GM06990 (cell line): ENCODE measurements around the gene RFX3.

ENCODE experiments used
- DNase-seq: peaks from one replicate; pipeline ENCODE4 v3.0.0-alpha.2; 2011; ENCODE audit not compliant: insufficient read length; ENCODE audit errors: extremely low read depth
- H3K27me3 ChIP-seq: replicated peaks from 2 replicates; pipeline ENCODE4 v1.6.0; 2011; ENCODE audit warnings: low read length; ENCODE audit not compliant: control insufficient read depth, insufficient read depth
- H3K36me3 ChIP-seq: 2 replicates; pipeline ENCODE4 v1.5.1; 2011; ENCODE audit warnings: low read length; ENCODE audit not compliant: control insufficient read depth, insufficient read depth
- H3K4me3 ChIP-seq: replicated peaks from 2 replicates; pipeline ENCODE4 v1.5.1; 2011; ENCODE audit warnings: low read depth, mild to moderate bottlenecking, control low read depth, low read length
- CTCF ChIP-seq: IDR thresholded peaks from 2 replicates; pipeline ENCODE4 v1.5.1; 2011; ENCODE audit warnings: low read length, control low read depth, mild to moderate bottlenecking, inconsistent platforms; ENCODE audit not compliant: insufficient read depth, poor library complexity, severe bottlenecking

The RFX3 gene

GRCh38 chr9:3419893-3420292 is 105.9 kb downstream of the RFX3 start:
- Histone ChIP-seq H3K4me3 (no peak overlapping the region), H3K36me3 (no peaks in the 10 kb centered on the region), H3K27me3 (no peaks in the 10 kb centered on the region)
- TF ChIP-seq CTCF, result no peak
- DNase-seq, result no peak

GRCh38 chr9:3415906-3416305 is 109.9 kb downstream of the RFX3 start:
- Histone ChIP-seq H3K27me3 (no peaks in the 10 kb centered on the region), H3K4me3 (no peak overlapping the region), H3K36me3 (no peaks in the 10 kb centered on the region)
- DNase-seq, result no peak
- no peak for TF ChIP-seq CTCF

- no peak overlapping the region for H3K4me3 ChIP-seq
- no peak for TF ChIP-seq CTCF
- no peak for DNase-seq
- H3K36me3 ChIP-seq, result no peaks in the 10 kb centered on the region
- no peaks in the 10 kb centered on the region for H3K27me3 ChIP-seq
Observed at GRCh38 chr9:3413984-3414383, 111.8 kb downstream of the RFX3 start.

- Histone ChIP-seq H3K27me3 (no peaks in the 10 kb centered on the region), H3K4me3 (no peak overlapping the region), H3K36me3 (no peaks in the 10 kb centered on the region)
- TF ChIP-seq CTCF, result no peak
- no peak for DNase-seq
Observed at GRCh38 chr9:3410461-3410860, 115.3 kb downstream of the RFX3 start.

GRCh38 chr9:3409453-3409852 is 116.3 kb downstream of the RFX3 start:
- TF ChIP-seq CTCF, result no peak
- Histone ChIP-seq H3K27me3 (no peaks in the 10 kb centered on the region), H3K4me3 (no peak overlapping the region), H3K36me3 (no peaks in the 10 kb centered on the region)
- no peak for DNase-seq

GRCh38 chr9:3403315-3403714 is 122.5 kb downstream of the RFX3 start:
- Histone ChIP-seq H3K4me3 (no peak overlapping the region), H3K27me3 (no peaks in the 10 kb centered on the region), H3K36me3 (no peaks in the 10 kb centered on the region)
- no peak for DNase-seq
- no peak for TF ChIP-seq CTCF
